Stromal cell of bone marrow (primary cell): ENCODE results near the gene TSPAN32.

ENCODE experiments used
- DNase-seq: peaks from one replicate; pipeline ENCODE4 v3.0.0-alpha.2; 2012; ENCODE audit warnings: low read depth

Gene TSPAN32

GRCh38 chr11:2304506-2305139, 2.8 kb downstream of the TSPAN32 start:
- no peak for DNase-seq

GRCh38 chr11:2305140-2305778, 3.4 kb downstream of the TSPAN32 start:
- peak; percentile 37 for DNase-seq

- peak; percentile 24 for DNase-seq
Observed at GRCh38 chr11:2305788-2306451, 4.1 kb downstream of the TSPAN32 start.

DNA sequence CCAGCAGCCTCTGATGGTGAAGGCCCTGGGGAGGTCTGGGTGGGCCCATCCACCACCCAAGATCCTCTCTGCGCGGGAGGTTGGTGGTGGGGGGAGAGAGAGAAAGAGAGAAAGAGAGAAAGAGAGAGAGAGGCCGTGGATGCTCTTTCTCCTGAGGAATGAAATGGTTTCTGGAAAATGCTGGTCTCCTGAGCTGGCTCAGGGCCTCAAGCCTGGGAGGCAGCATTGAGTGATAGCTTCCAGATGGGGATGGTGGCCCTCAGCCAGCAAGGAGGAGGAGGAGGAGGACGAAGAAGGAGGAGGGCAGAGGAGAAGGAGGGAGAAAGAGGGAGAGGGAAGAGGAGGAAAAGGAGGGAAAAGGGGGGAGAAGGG, 4.6 kb downstream of the TSPAN32 start:
- DNase-seq = peak; percentile 76

GRCh38 chr11:2306877-2307500, 5.2 kb downstream of the TSPAN32 start:
- DNase-seq = no peak

- DNase-seq = no peak
Observed at GRCh38 chr11:2307501-2308331, 5.9 kb downstream of the TSPAN32 start.

DNA sequence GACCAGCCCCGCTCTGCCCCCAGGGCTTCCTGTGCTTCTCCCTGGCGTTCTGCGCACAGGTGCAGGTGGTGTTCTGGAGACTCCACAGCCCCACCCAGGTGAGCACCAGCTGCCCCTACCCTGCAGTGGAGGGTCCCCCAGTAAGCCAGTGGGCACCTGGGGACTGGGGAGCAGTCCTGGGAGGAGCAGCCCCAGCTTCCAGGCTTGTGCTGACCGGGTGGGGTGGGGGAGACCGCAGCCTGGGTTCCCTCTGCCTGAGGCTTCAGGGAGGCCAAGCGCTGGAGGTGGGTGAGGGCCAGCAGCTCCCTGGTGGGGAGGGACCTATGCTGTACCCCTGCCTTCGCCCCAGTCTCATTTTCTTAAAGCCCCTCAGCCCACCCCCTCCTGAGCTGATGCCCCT, 6.9 kb downstream of the TSPAN32 start:
- DNase-seq = no peak

- no peak for DNase-seq
Observed at GRCh38 chr11:2309251-2310072, 7.6 kb downstream of the TSPAN32 start.

DNA sequence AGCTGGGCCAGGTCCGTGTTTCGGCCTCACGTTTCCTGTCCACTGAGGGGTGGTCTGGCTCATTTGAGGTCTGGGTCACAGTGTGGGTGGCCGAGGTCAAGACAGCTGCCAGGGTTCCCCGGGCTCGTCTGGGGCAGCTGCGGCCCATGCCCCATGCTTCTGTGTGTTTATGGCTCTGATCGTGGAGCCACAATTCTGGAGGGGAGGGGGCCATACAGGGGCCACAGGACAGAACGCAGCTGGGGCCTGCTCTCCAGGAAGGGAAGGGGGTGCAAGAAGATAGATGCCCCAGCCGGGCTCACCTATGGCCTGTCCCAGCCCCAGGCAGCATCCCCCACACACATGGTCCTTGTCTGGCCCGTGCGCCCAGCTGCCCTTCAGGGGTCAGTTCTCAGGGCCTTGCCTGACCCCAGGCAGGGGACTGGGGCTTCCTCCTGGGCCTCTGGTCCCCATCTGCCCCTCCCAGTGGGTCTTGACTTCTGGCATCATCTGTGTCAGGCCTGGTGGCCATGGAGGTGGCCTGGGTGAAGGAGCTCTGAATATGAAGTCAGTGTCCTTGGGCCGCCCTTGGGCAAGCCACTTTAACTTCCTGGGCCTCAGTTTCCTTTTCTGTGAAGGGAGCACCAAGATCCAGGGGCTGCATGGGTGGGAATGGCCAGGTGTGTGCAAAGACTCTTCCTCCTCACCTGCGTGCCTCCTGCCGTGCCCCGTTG, 8.4 kb downstream of the TSPAN32 start:
- no peak for DNase-seq

GRCh38 chr11:2310786-2311352, 9.1 kb downstream of the TSPAN32 start:
- DNase-seq = no peak

DNA sequence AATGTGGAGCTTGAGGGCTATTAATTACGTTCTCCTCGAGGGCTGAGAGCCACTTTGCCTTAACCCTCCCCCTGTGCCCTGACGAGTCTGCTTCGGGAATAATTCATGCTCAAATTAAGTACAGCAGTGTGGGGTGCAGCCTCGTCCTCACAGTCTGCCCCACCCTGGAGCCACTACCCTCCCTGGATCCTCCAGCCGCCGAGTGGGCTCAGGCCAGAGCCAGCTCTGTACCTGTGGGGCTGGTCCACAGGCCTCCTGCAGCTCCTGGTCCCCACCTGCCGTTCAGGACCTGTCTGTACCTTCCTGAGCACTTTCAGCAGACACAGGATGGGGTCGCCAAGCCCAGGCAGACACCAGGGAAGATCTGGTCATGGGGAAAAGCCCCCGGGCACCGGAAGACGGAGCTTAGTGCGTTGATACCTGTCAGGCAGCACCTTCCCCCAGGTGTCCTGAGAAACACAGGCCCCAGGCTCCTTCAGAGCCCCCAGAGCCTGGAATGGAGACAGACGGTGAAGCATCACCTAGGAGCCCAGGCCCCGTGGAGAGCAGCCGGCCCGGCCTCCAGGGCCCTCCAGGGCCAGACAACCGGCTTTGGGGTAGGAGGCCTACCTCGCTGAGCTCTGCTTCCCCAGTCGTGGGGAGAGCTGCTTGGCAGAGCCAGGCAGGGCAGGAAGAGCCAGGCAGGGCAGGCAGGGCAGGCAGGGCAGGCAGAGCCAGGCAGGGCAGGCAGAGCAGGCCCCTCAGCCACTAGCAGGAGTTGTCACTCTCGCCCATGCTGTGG, 9.7 kb downstream of the TSPAN32 start:
- no peak for DNase-seq

GRCh38 chr11:2312232-2313042, 10.6 kb downstream of the TSPAN32 start:
- peak; percentile 68 for DNase-seq

DNA sequence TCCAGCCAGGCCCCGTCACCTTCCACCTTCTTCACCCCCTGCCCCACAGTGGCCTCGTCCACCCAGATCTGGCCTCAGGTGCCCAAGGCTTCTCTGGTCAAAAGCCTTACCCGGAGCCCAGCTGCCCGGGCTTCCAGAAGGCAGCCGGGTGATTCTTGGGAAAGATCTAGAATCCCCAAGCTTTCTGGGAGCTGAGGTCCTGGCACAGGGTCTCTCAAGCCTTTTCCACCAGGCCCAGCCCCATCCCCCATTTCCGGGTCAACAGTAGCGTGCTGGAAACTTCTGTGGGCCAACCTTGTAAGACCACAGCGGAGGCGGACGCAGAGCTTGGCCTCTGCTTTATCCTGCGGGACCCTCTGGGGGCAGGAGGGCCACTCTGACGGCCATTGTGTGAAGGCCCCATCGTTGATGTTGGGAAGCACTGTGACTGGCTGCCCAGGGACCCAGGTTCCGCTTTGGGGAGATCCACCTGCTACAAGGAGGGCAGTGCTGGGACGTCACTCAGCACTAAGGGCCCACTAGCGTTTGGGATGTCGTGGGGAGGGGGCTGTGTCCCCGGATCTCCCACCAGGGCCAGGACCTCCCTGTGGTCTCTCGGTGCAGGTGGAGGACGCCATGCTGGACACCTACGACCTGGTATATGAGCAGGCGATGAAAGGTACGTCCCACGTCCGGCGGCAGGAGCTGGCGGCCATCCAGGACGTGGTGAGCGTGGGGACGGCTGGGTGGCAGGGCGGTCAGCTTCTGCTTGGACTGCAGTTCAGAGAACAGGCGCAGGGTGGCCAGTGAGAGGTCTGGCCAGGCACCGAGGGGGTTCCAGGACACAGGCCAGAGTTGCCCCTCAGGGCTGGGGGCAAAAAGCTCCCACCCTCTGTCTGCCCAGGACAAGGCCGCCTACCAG, 11.5 kb downstream of the TSPAN32 start:
- no peak for DNase-seq

GRCh38 chr11:2314136-2314524, 12.3 kb downstream of the TSPAN32 start:
- DNase-seq = no peak

- DNase-seq = peak; percentile 65
Observed at GRCh38 chr11:2314525-2315394, 12.9 kb downstream of the TSPAN32 start.

GRCh38 chr11:2315395-2316168, 13.8 kb downstream of the TSPAN32 start:
- DNase-seq = no peak
